Right lobe of liver (tissue), 6 donors: Measurements from ENCODE around the gene RNF13. TPM values are rescaled to one million over a fixed set of nuclear protein-coding genes. Genes with fewer than 3 reads are reported as not detected.
A peak's percentile ranks its signal among the peaks of the same experiment; 100 is the strongest.

Experiments used
- ATAC-seq, 4 donors: fragments of 200-7000 bp; cut with Tn5 transposase; one replicate each; pipeline ENCODE4 v1.9.1; 2020; ENCODE audit warnings: mild to moderate bottlenecking in 4 of 4, moderate library complexity in 4 of 4
- DNase-seq, 3 donors: peaks; one replicate each; pipeline ENCODE4 v3.0.0-alpha.2; 2020
- H3K27ac ChIP-seq, 3 donors: fragments of 200-600 bp; one replicate each; pipeline ENCODE4 v1.8.0; 2022
- H3K27me3 ChIP-seq, 2 donors: fragments of 200-600 bp; one replicate each; pipeline ENCODE4 v1.8.0; 2022
- H3K36me3 ChIP-seq, 4 donors: fragments of 200-600 bp; sonication (generic) in 1 of 4; one replicate each; pipeline versions ENCODE4 v1.5.1 to v1.8.0; 2017 to 2022; ENCODE audit warnings: control low read depth in 1 of 4
- H3K4me1 ChIP-seq, 4 donors: fragments of 200-600 bp; sonication (generic) in 1 of 4; one replicate each; pipeline versions ENCODE4 v1.5.1 to v1.8.0; 2017 to 2022; ENCODE audit warnings: control low read depth in 1 of 4
- H3K4me3 ChIP-seq, 3 donors: fragments of 200-600 bp; one replicate each; pipeline ENCODE4 v1.8.0; 2022
- H3K9me3 ChIP-seq, 4 donors: fragments of 200-600 bp; sonication (generic) in 1 of 4; one replicate each; pipeline versions ENCODE4 v1.5.1 to v1.8.0; 2017 to 2022; ENCODE audit warnings: control low read depth in 1 of 4
- POLR2A ChIP-seq: fragments of 450-650 bp; IDR thresholded peaks from one replicate; pipeline ENCODE4 v1.6.1; 2017; ENCODE audit warnings: antibody characterized with exemption, mild to moderate bottlenecking
- WGBS: methylation state at CpG from one replicate; pipeline ENCODE4 v1.1.6; 2018; ENCODE audit warnings: low coverage, low lambda C conversion rate; ENCODE audit not compliant: insufficient coverage; ENCODE audit errors: missing lambda C conversion rate; 5-methylcytosine and 5-hydroxymethylcytosine counted together
- intact Hi-C, 2 donors: fragments of 100-400 bp; cut with DNase I; formaldehyde crosslinking; loops; one replicate each; pipeline versions ENCODE4 v1.11.2 to v1.14.1; 2022
- total RNA-seq, 6 experiments: library from RNA; depleted of rRNA in 2 of 6; stranded (reverse); fragments of >200 nt in 2 of 6; fragmentation: NEBNext Ultra II Directional in 3 of 6; extraction: Animal tissue kit (Norgen Biotek cat#: 25700) in 3 of 6; gene quantifications; one replicate each; pipeline versions ENCODE4 v1.1.0 to v1.2.4, GENCODE V29; 2016 to 2023
- TF ChIP-seq, protein P1 (sequence below), 4 donors: fragments of 200-600 bp in 3 of 4; fragments of 450-650 bp in 1 of 4; IDR thresholded peaks; one replicate each; pipeline versions ENCODE4 v1.5.1 to v1.8.0; 2016 to 2022; ENCODE audit warnings: antibody characterized with exemption in 4 of 4, mild to moderate bottlenecking in 2 of 4
- donor health status: DM: no; HTN: yes; CAD: no.
- donor health status: DM: no; HTN: no; CAD: no.
- donor health status: DM: no; HTN: no; CAD: no.
- donor health status: DM: no; HTN: yes; CAD: no.
- donor health status: DM: no; HTN: yes; CAD: no.

RNF13 gene
- total RNA-seq, 6 experiments from 2014 or later: 45.0 to 55.6 (median 47.5) TPM

DNA sequence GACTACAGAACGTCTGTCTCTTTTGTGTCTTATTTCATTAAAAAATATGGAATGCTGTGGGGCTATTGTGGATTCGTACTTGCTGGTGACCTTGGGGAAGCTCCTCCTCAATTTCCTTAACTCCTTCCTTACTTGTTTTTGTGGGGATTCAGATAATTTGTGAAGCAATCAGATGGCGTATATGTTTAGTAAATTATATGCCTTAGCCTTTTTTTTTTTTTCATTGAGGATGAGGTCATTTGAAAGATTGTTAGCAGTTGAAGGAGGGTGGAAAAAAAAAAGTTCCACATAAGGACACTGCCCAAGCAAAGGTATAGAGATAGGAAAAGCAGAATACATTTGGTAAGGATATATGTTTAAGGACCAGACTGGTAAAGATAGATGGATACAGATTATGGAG is 3.3 kb downstream of the RNF13 start:
- DNase-seq (no peak), ATAC-seq (no peak)
- Histone ChIP-seq H3K27ac (peak overlapping the region; percentile 6 to 15 (median 13)), H3K36me3 (no peaks in the 10 kb centered on the region), H3K27me3 (no peaks in the 10 kb centered on the region), H3K4me3 (no peak overlapping the region), H3K4me1 (peaks cover 0 to 32% (median 10%) of the 10 kb centered on the region in 4 donors), H3K9me3 (no peaks in the 10 kb centered on the region)
- intact Hi-C loops: no loop called here
- TF ChIP-seq, protein P1, sequence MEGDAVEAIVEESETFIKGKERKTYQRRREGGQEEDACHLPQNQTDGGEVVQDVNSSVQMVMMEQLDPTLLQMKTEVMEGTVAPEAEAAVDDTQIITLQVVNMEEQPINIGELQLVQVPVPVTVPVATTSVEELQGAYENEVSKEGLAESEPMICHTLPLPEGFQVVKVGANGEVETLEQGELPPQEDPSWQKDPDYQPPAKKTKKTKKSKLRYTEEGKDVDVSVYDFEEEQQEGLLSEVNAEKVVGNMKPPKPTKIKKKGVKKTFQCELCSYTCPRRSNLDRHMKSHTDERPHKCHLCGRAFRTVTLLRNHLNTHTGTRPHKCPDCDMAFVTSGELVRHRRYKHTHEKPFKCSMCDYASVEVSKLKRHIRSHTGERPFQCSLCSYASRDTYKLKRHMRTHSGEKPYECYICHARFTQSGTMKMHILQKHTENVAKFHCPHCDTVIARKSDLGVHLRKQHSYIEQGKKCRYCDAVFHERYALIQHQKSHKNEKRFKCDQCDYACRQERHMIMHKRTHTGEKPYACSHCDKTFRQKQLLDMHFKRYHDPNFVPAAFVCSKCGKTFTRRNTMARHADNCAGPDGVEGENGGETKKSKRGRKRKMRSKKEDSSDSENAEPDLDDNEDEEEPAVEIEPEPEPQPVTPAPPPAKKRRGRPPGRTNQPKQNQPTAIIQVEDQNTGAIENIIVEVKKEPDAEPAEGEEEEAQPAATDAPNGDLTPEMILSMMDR (IDR thresholded peaks at IDR 0.05): no peak
- no peak for TF ChIP-seq POLR2A
- whole genome bisulfite sequencing: 55% methylated on average over 3 of the region's 3 CpGs

GRCh38 chr3:149816986-149817385 is 4.0 kb downstream of the RNF13 start:
- TF ChIP-seq, protein P1 (IDR thresholded peaks at IDR 0.05): no peak
- TF ChIP-seq POLR2A: peak; percentile 37
- Histone ChIP-seq H3K27me3 (no peaks in the 10 kb centered on the region), H3K36me3 (no peaks in the 10 kb centered on the region), H3K4me1 (peaks cover 0 to 27% (median 9%) of the 10 kb centered on the region in 4 donors), H3K27ac (peak overlapping the region; percentile 6 to 15 (median 15)), H3K9me3 (no peaks in the 10 kb centered on the region), H3K4me3 (no peak overlapping the region)
- 34% methylated on average over 2 of the region's 2 CpGs for WGBS
- intact Hi-C loops: no loop called here
- DNase-seq (no peak), ATAC-seq (no peak)

DNA sequence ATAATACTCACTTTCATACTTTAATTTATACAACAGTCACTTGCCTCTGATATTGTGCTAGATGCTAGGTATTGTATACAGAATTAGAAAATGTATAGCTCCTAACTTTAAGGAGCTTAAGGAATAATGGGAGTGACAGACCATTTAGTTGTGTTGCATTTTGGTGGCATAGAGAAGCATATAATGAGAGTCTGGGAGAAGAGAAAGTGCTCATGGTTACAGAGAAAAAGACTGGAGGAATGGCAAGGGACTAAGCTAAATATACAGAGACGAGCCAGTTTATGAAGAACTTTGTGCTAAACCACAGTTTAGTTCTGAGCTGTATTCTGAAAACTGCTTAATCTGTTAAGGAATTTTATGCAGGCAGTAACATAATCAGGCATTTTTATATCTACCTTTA is 6.4 kb downstream of the RNF13 start:
- Histone ChIP-seq H3K27me3 (no peaks in the 10 kb centered on the region), H3K4me1 (peaks cover 0 to 17% (median 6%) of the 10 kb centered on the region in 4 donors), H3K4me3 (no peak overlapping the region), H3K36me3 (no peaks in the 10 kb centered on the region), H3K9me3 (no peaks in the 10 kb centered on the region), H3K27ac (no peak overlapping the region)
- ATAC-seq (no peak), DNase-seq (no peak)
- intact Hi-C loops: no loop called here
- TF ChIP-seq POLR2A: no peak
- TF ChIP-seq, protein P1 (IDR thresholded peaks at IDR 0.05): no peak
- 62% methylated on average over 1 of the region's 1 CpG for WGBS

GRCh38 chr3:149820183-149820582 is 7.2 kb downstream of the RNF13 start:
- H3K27me3 ChIP-seq: no peaks in the 10 kb centered on the region
- H3K27ac ChIP-seq: no peak overlapping the region
- H3K9me3 ChIP-seq: no peaks in the 10 kb centered on the region
- ATAC-seq (peak in 1 of 4 donors; percentile 39), DNase-seq (no peak)
- no peaks in the 10 kb centered on the region for H3K36me3 ChIP-seq
- H3K4me1 ChIP-seq: peaks cover 0 to 10% (median 4%) of the 10 kb centered on the region in 4 donors
- TF ChIP-seq, protein P1 (IDR thresholded peaks at IDR 0.05): no peak
- TF ChIP-seq POLR2A: no peak
- intact Hi-C loops: no loop called here
- WGBS: 63% methylated on average over 4 of the region's 4 CpGs
- no peak overlapping the region for H3K4me3 ChIP-seq

GRCh38 chr3:149826636-149827035 is 13.6 kb downstream of the RNF13 start:
- DNase-seq: no peak
- 71% methylated on average over 3 of the region's 3 CpGs for WGBS
- Histone ChIP-seq H3K27ac (no peak overlapping the region), H3K27me3 (no peaks in the 10 kb centered on the region), H3K36me3 (no peaks in the 10 kb centered on the region), H3K9me3 (no peaks in the 10 kb centered on the region), H3K4me3 (no peak overlapping the region), H3K4me1 (no peaks in the 10 kb centered on the region)
- no peak for ATAC-seq
- intact Hi-C loops: no loop called here
- TF ChIP-seq POLR2A: no peak
- TF ChIP-seq, protein P1 (IDR thresholded peaks at IDR 0.05): no peak
